Neural crest cell (in vitro differentiated cells): Measurements from ENCODE around the gene DES. TPM values are rescaled to one million over a fixed set of nuclear protein-coding genes. Genes with fewer than 3 reads are reported as not detected.

Source experiments
- DNase-seq: peaks from one replicate; pipeline ENCODE4 v3.0.0; 2021; ENCODE audit warnings: low read depth, mixed read lengths, low spot score
- H3K27ac Mint-ChIP-seq: one replicate; pipeline ENCODE4 v1.8.0; 2021; ENCODE audit warnings: mild to moderate bottlenecking, mixed read lengths; ENCODE audit not compliant: unreplicated experiment
- H3K27me3 Mint-ChIP-seq: 2 replicates; pipeline ENCODE4 v1.8.0; 2021; ENCODE audit warnings: low read depth, mild to moderate bottlenecking, mixed read lengths
- H3K36me3 Mint-ChIP-seq: 2 replicates; pipeline ENCODE4 v1.8.0; 2021; ENCODE audit warnings: low read depth, mild to moderate bottlenecking, mixed read lengths
- H3K4me1 Mint-ChIP-seq: 2 replicates; pipeline ENCODE4 v1.8.0; 2021; ENCODE audit warnings: mixed read lengths
- H3K4me3 Mint-ChIP-seq: one replicate; pipeline ENCODE4 v1.8.0; 2021; ENCODE audit warnings: mild to moderate bottlenecking, mixed read lengths
- H3K9me3 Mint-ChIP-seq: 2 replicates; pipeline ENCODE4 v1.8.0; 2021; ENCODE audit warnings: mixed read lengths
- total RNA-seq: library from RNA; stranded (reverse); gene quantifications from 2 replicates; pipeline ENCODE4 v1.2.1, GENCODE V29; 2021
- TF ChIP-seq, protein P1 (sequence below): fragments of 200-600 bp; sonication (generic); conservative IDR thresholded peaks from 2 replicates; pipeline ENCODE4 v1.5.0; 2021; ENCODE audit warnings: antibody characterized with exemption, mild to moderate bottlenecking

DES gene
- total RNA-seq, 1 donor from 2014 or later: 0.28 TPM

DNA sequence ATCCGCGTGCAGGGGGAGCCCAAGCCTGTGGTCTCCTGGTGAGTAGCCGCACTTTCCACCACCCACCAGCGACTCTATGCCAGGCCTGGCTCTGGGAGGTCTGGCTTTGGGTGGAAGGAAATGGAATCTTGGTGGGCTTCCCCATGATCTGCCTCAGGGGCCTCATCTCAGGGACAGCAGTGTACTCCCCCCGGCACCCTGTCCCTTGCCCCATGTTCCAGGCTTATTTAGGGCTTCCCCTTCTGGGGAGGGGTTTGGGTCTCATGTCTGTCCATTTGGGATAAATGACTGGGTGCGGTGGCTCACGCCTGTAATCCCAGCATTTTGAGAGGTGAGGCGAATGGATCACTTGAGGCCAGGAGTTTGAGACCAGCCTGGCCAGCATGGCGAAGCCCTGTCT is 44.2 kb downstream of the DES start:
- Mint-ChIP-seq H3K9me3 (no peaks in the 10 kb centered on the region), H3K36me3 (no peaks in the 10 kb centered on the region), H3K4me3 (no peak overlapping the region), H3K4me1 (peaks cover 16% of the 10 kb centered on the region), H3K27ac (no peak overlapping the region), H3K27me3 (no peaks in the 10 kb centered on the region)
- no peak for DNase-seq
- TF ChIP-seq, protein P1, sequence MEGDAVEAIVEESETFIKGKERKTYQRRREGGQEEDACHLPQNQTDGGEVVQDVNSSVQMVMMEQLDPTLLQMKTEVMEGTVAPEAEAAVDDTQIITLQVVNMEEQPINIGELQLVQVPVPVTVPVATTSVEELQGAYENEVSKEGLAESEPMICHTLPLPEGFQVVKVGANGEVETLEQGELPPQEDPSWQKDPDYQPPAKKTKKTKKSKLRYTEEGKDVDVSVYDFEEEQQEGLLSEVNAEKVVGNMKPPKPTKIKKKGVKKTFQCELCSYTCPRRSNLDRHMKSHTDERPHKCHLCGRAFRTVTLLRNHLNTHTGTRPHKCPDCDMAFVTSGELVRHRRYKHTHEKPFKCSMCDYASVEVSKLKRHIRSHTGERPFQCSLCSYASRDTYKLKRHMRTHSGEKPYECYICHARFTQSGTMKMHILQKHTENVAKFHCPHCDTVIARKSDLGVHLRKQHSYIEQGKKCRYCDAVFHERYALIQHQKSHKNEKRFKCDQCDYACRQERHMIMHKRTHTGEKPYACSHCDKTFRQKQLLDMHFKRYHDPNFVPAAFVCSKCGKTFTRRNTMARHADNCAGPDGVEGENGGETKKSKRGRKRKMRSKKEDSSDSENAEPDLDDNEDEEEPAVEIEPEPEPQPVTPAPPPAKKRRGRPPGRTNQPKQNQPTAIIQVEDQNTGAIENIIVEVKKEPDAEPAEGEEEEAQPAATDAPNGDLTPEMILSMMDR: no peak

DNA sequence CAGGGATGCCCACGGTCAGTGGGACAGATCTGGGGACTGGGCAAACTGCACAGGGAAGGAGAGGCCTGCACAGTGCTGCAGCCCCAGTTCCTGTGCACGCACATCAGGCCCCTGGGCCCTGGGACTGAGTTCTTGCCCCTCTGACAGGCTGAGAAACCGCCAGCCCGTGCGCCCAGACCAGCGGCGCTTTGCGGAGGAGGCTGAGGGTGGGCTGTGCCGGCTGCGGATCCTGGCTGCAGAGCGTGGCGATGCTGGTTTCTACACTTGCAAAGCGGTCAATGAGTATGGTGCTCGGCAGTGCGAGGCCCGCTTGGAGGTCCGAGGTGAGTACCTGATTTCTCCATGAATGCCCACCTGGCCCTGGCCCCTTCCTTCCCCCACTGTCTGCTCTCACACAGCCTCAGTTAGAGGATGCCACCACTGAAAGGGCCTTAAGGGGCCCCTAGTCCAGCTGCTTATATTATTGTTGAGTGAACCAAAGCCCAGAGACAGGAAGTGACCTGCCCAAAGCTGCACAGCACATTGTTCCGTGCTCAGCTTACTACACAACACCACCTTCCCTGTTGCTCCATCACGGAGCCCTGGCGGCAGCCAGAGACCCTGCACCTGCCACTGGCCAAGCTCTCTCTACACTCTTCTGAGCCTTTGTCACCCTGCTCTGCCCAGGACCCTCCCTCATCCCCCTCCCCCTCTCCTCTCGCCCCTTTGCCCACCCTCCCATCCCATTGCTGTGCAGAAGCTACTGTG is 46.3 kb downstream of the DES start:
- no peak for DNase-seq
- no peaks in the 10 kb centered on the region for H3K36me3 Mint-ChIP-seq
- H3K4me1 Mint-ChIP-seq: peaks cover 7% of the 10 kb centered on the region
- no peaks in the 10 kb centered on the region for H3K27me3 Mint-ChIP-seq
- TF ChIP-seq, protein P1: no peak
- H3K9me3 Mint-ChIP-seq: no peaks in the 10 kb centered on the region
- no peak overlapping the region for H3K4me3 Mint-ChIP-seq
- no peak overlapping the region for H3K27ac Mint-ChIP-seq

DNA sequence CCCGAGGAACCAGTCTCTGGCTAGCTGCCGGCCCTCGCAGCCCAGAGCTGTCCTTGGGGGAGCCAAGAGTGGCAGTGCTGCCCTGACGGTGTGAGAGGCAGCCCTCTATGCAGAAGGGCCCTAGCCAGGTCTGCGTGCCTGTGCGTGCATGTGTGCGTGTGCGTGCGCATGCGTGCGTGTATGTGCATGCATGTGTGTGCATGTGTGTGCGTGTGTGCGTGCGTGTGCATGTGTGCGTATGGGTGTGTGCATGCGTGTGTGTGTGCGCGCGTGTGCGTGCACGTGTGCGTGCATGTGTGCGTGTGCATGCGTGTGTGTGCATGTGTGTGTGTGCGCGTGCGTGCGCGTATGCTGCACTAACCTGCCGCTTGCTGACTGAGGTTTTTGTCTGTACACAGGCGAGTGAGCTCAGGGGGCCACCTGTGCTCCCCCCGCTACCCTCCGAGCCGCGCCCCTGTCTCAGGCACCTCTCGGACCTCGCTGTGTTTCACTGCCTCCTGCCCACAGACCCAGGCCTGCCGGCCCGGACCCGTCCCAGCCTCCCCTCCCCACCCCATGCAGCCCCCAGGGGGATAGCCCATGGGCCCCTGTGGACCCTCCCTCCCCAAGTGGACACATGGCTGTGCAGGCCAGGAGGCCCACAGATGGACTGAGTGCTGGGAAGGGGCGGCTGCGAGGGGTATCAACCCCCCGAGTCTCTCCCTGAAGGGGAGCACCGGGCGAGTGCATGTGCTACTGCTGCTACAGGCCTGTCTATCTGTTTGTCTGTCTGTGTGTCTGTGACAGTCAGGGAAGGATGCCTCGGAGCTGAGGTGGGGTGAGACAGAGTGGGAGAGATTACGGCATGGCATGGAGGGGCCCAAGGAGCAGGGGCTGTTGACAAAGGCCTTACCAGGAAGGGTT is 47.7 kb downstream of the DES start:
- TF ChIP-seq, protein P1: no peak
- H3K4me3 Mint-ChIP-seq: no peak overlapping the region
- no peaks in the 10 kb centered on the region for H3K27me3 Mint-ChIP-seq
- H3K36me3 Mint-ChIP-seq: no peaks in the 10 kb centered on the region
- no peak overlapping the region for H3K27ac Mint-ChIP-seq
- H3K4me1 Mint-ChIP-seq: peaks cover 6% of the 10 kb centered on the region
- no peaks in the 10 kb centered on the region for H3K9me3 Mint-ChIP-seq
- no peak for DNase-seq

DNA sequence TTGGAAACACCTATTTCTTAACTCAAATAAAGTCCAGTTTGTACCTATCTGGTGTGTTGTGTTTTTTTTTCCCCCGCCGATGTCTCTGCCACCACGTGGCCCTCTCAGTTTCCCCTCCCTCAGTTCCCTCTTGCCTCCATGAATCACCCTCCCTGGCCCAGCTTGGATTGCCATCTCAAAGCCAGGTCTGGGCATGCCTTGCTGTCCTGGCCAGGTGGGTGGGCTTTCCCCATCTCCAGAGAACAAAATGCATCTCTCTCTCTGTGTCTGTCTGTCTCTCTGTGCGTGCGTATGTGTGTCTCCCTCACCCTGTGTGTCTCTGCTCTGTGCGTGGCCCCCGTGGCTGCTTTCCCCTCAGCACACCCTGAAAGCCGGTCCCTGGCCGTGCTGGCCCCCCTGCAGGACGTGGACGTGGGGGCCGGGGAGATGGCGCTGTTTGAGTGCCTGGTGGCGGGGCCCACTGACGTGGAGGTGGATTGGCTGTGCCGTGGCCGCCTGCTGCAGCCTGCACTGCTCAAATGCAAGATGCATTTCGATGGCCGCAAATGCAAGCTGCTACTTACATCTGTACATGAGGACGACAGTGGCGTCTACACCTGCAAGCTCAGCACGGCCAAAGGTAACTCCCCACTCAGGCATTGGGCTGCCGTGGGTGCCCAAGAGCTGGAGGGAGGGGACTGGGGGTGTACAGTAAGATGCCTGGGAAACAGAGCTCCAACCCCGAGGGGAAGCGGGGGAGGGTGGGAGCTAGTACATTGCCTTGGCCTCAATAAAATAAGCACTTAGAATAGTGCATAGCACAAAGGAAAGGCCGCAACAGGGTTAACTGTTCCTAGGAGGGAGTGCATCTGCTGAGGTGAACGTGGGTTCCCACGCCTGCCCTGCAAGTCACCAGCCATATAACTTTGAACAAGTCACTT is 48.9 kb downstream of the DES start:
- Mint-ChIP-seq H3K9me3 (no peaks in the 10 kb centered on the region), H3K27ac (no peak overlapping the region), H3K4me1 (peaks cover 6% of the 10 kb centered on the region), H3K27me3 (no peaks in the 10 kb centered on the region), H3K36me3 (no peaks in the 10 kb centered on the region), H3K4me3 (no peak overlapping the region)
- DNase-seq: no peak
- TF ChIP-seq, protein P1: no peak

DNA sequence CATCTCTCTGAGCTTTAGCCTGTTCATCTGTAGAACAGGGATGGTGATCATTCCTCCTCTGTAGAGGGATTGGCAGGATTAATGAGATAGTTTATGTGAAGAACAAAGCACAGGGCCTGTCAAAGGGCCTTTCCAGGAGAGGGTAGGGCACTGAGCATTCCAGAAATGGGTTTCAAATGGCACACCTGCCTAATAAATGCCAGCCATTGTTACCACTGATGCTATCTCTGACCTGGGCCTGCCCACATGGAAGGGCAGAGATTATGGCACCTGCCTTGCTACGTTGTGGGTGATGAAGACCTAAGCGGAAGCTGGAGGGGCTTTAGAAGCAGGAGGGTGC is 49.5 kb downstream of the DES start:
- H3K27ac Mint-ChIP-seq: no peak overlapping the region
- H3K4me1 Mint-ChIP-seq: peaks cover 6% of the 10 kb centered on the region
- no peak overlapping the region for H3K4me3 Mint-ChIP-seq
- H3K36me3 Mint-ChIP-seq: no peaks in the 10 kb centered on the region
- no peaks in the 10 kb centered on the region for H3K9me3 Mint-ChIP-seq
- H3K27me3 Mint-ChIP-seq: no peaks in the 10 kb centered on the region
- TF ChIP-seq, protein P1: no peak
- DNase-seq: no peak
